Brain microvascular endothelial cell (primary cell): ENCODE results near the gene CD48.

Source experiments
- DNase-seq: peaks from one replicate; pipeline ENCODE4 v3.0.0-alpha.2; 2020
- H3K27ac ChIP-seq: fragments of 250-450 bp; sonication (Bioruptor Pico); 2 replicates; pipeline ENCODE4 v1.5.1; 2020; ENCODE audit warnings: mild to moderate bottlenecking, moderate library complexity
- H3K27me3 ChIP-seq: fragments of 250-450 bp; sonication (Bioruptor Pico); replicated peaks from 2 replicates; pipeline ENCODE4 v1.5.1; 2020; ENCODE audit warnings: mild to moderate bottlenecking
- H3K36me3 ChIP-seq: fragments of 250-450 bp; sonication (Bioruptor Pico); replicated peaks from 2 replicates; pipeline ENCODE4 v1.5.1; 2020; ENCODE audit warnings: mild to moderate bottlenecking
- H3K4me3 ChIP-seq: 2 replicates; pipeline ENCODE4 v1.5.1; 2011; ENCODE audit warnings: low read depth, mild to moderate bottlenecking, control low read depth, low read length, moderate library complexity
- in situ Hi-C: cut with HindIII; loops from 2 replicates; pipeline ENCODE4 v1.10.0; 2017; ENCODE audit warnings: low sequenced_read_pairs, low pct_ligation_motif_present
- TF ChIP-seq, protein P1 (sequence below): IDR thresholded peaks from 2 replicates; pipeline ENCODE4 v1.5.1; 2011; ENCODE audit warnings: low read depth, mild to moderate bottlenecking, moderate library complexity, low read length, control low read depth, inconsistent platforms; ENCODE audit errors: missing control alignments

CD48 gene

GRCh38 chr1:160646180-160646579 is 65.4 kb downstream of the CD48 start:
- in situ Hi-C loops = no loop called here
- H3K27ac ChIP-seq = no peak overlapping the region
- TF ChIP-seq, protein P1, sequence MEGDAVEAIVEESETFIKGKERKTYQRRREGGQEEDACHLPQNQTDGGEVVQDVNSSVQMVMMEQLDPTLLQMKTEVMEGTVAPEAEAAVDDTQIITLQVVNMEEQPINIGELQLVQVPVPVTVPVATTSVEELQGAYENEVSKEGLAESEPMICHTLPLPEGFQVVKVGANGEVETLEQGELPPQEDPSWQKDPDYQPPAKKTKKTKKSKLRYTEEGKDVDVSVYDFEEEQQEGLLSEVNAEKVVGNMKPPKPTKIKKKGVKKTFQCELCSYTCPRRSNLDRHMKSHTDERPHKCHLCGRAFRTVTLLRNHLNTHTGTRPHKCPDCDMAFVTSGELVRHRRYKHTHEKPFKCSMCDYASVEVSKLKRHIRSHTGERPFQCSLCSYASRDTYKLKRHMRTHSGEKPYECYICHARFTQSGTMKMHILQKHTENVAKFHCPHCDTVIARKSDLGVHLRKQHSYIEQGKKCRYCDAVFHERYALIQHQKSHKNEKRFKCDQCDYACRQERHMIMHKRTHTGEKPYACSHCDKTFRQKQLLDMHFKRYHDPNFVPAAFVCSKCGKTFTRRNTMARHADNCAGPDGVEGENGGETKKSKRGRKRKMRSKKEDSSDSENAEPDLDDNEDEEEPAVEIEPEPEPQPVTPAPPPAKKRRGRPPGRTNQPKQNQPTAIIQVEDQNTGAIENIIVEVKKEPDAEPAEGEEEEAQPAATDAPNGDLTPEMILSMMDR = no peak
- no peak for DNase-seq
- H3K4me3 ChIP-seq = no peak overlapping the region
- H3K36me3 ChIP-seq = no peaks in the 10 kb centered on the region
- H3K27me3 ChIP-seq = no peaks in the 10 kb centered on the region

DNA sequence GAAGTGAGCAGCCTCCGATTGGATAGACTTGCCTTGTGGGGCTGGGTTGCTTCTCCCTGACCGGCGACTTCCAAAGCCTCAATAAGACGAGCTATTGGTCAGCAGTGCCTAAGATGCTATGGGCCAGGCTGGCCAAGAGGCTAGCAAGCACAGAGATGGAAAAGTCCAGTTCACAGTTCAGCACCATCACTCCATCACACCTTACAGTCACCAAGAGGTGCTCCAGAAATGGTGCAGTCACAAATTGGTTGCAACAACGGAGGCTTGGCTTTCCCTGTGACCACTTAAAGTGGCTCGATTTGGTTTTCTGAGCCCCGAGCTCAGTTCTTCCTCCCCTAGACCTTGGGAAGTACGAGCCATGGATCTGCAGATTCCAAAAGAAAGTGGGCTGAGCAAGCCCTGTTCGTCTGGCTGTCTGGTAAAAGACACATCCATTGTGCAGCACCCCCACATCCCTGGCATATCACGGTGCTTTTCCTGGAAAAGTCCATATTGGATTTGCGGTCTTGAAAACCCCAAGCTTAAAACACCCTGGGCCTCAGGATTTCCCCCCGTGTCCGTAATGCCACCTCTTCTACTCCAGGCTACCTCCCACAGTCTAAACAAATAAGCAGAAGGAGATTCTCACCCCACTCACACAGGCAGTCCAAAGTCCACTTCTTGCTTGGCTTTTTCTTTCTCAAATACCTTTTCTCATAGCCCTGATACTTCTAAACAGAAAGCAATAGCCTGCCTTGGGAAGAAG is 66.1 kb downstream of the CD48 start:
- no peak overlapping the region for H3K4me3 ChIP-seq
- TF ChIP-seq, protein P1 = no peak
- in situ Hi-C loops = no loop called here

DNA sequence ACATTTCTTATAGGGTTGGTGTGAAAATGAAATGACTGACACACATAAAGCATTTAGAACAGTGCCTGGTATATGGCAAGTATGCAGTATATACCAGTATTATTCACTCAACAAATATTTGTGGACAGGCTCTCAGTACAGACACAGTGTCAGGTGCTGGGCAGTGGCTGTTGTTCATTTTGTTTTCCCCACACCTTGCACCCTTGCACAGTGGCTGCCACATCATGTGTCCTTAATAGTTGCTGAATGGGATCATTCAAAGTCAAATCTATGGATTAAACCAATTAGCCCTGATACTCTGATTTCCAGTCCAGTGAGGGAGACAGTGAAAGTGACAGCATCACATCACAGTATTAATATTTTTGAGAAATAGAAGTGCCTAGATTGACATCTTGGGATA is 67.2 kb downstream of the CD48 start:
- Histone ChIP-seq H3K27ac (no peak overlapping the region), H3K27me3 (no peaks in the 10 kb centered on the region), H3K4me3 (no peak overlapping the region), H3K36me3 (no peaks in the 10 kb centered on the region)
- no peak for DNase-seq
- in situ Hi-C loops = no loop called here
- TF ChIP-seq, protein P1 = no peak

More for the DNA sequence above, 66.1 kb downstream of the CD48 start:
- Histone ChIP-seq H3K36me3 (no peaks in the 10 kb centered on the region), H3K27me3 (no peaks in the 10 kb centered on the region), H3K27ac (no peak overlapping the region)
- no peak for DNase-seq

GRCh38 chr1:160643138-160643537 is 68.5 kb downstream of the CD48 start:
- in situ Hi-C loops = no loop called here
- no peak overlapping the region for H3K27ac ChIP-seq
- DNase-seq = no peak
- TF ChIP-seq, protein P1 = no peak
- no peak overlapping the region for H3K4me3 ChIP-seq
- no peaks in the 10 kb centered on the region for H3K27me3 ChIP-seq
- H3K36me3 ChIP-seq = no peaks in the 10 kb centered on the region

DNA sequence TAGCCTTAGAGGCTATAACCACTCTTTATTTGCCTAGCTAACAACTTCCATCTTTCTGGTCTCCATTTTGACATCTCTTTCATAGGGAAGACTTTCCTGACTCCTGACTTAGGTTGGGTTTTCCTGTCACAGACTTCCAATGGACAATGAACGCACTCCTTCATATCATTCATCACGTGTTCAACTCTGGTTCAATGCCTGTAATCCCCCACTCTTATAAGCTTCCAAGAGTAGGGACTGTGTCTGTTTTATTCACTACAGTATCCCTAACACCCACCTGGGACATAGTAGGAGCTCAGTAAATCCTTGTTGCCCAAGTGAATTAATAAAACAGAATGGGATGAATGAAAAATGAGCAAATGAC is 69.4 kb downstream of the CD48 start:
- DNase-seq = no peak
- Histone ChIP-seq H3K27ac (no peak overlapping the region), H3K27me3 (no peaks in the 10 kb centered on the region), H3K4me3 (no peak overlapping the region), H3K36me3 (no peaks in the 10 kb centered on the region)
- in situ Hi-C loops = no loop called here
- TF ChIP-seq, protein P1 = no peak
